Adrenal gland (tissue), 12 donors: ENCODE results near the gene TIMM17B. TPM values are rescaled to one million over a fixed set of nuclear protein-coding genes. Genes with fewer than 3 reads are reported as not detected.

Source experiments
- DNase-seq, 7 donors: peaks; one replicate each; pipeline ENCODE4 v3.0.0-alpha.2; 2019 to 2020
- H3K27ac ChIP-seq, 5 donors: fragments of 200-600 bp; sonication (generic) in 4 of 5; 1 replicate in 3 of 5; 2 replicates in 2 of 5; pipeline versions ENCODE4 v1.5.1 to v1.8.0; 2016 to 2020; ENCODE audit warnings: mild to moderate bottlenecking in 1 of 5
- H3K27me3 ChIP-seq: fragments of 200-600 bp; 2 replicates; pipeline ENCODE4 v1.8.0; 2021
- H3K36me3 ChIP-seq, 2 donors: fragments of 200-600 bp; replicated peaks in 1 of 2; 1 replicate in 1 of 2; 2 replicates in 1 of 2; pipeline versions ENCODE4 v1.5.1 to v1.8.0; 2018 to 2022
- H3K4me1 ChIP-seq, 2 donors: fragments of 200-600 bp; replicated peaks in 1 of 2; 1 replicate in 1 of 2; 2 replicates in 1 of 2; pipeline versions ENCODE4 v1.5.1 to v1.8.0; 2018 to 2021
- H3K4me3 ChIP-seq, 4 donors: fragments of 200-600 bp; sonication (generic) in 3 of 4; one replicate each; pipeline ENCODE4 v1.5.1; 2016 to 2018
- H3K9me3 ChIP-seq, 3 donors: fragments of 200-600 bp; sonication (generic) in 1 of 3; replicated peaks in 1 of 3; 1 replicate in 2 of 3; 2 replicates in 1 of 3; pipeline versions ENCODE4 v1.5.1 to v1.8.0; 2016 to 2021
- CTCF ChIP-seq, 6 experiments: fragments of 450-650 bp in 4 of 6; fragments of 200-600 bp in 2 of 6; sonication (generic) in 1 of 6; IDR thresholded peaks; 1 replicate in 5 of 6; 2 replicates in 1 of 6; pipeline versions ENCODE4 v1.5.1 to v1.8.0; 2016 to 2021; ENCODE audit warnings: antibody characterized with exemption in 6 of 6, mild to moderate bottlenecking in 2 of 6, moderate library complexity in 1 of 6
- POLR2A ChIP-seq, 2 donors: fragments of 450-650 bp; IDR thresholded peaks; one replicate each; pipeline ENCODE4 v1.6.1; 2017; ENCODE audit warnings: antibody characterized with exemption in 2 of 2, mild to moderate bottlenecking in 2 of 2, moderate library complexity in 1 of 2
- WGBS, 4 donors: extraction: QIAGEN DNeasy Blood & Tissue Kit in 2 of 4; methylation state at CpG; one replicate each; pipeline versions ENCODE4 v1.1.5 to v1.1.7; 2013 to 2017; 5-methylcytosine and 5-hydroxymethylcytosine counted together
- intact Hi-C, 2 donors: fragments of 100-400 bp; cut with DNase I; formaldehyde crosslinking; loops; one replicate each; pipeline versions ENCODE4 v1.14.1 to v1.15.0; 2022 to 2023
- polyA plus RNA-seq, 3 donors: library from polyadenylated mRNA; stranded (reverse); fragments of 200-250 nt in 2 of 3; fragments of 350-450 nt in 1 of 3; fragmentation: Illumina TruSeq in 1 of 3; extraction: RNeasy Lipid Tissue Mini Kit (QIAGEN cat#74804) in 1 of 3; gene quantifications; one replicate each; pipeline ENCODE4 v1.2.3, GENCODE V29; 2013 to 2014
- total RNA-seq, 9 donors: library from RNA; depleted of rRNA in 4 of 9; stranded (reverse); fragments of >200 nt in 4 of 9; fragments of 120-200 nt in 1 of 9; fragmentation: NEBNext Ultra II Directional in 1 of 9; extraction: Animal tissue kit (Norgen Biotek cat#: 25700) in 1 of 9; gene quantifications; one replicate each; pipeline versions ENCODE4 v1.1.0 to v1.2.4, GENCODE V29; 2013 to 2023
- donor health status: healthy with polysubstance abuse.
- donor health status: Bipolar disorder and iron deficiency.
- donor health status: DM: yes; HTN: yes; CAD: no.
- donor health status: DM: no; HTN: no; CAD: no.
- donor health status: DM: no; HTN: no; CAD: no.
- donor health status: DM: yes; HTN: yes; CAD: no.

Gene TIMM17B
- total and polyA plus RNA-seq, 12 donors, result 25.5 to 98.0 (median 60.8) TPM

DNA sequence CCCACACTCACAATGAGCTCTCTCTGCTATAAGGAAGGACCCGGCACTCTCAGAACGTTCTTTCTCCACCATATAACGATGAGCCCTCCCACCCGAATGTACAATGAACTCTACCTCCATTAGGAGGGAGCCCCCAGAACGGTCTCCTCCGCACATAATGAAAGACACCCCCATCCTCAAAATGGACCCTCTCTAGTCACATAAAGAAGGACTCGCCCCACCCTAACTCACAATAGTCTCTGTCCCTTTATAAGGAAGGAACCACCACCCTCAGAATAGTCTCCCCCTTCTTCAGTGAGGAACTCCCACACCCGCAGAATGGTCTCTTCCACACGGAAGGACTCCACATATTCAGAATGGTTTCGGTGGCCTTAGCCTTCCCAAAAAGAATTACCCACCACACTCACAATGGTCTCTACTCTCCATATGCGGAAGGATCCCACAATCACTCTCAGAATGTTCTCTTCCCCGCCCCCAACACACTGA is 13.4 kb upstream of the TIMM17B start:
- DNase-seq, result peak in 1 of 7 donors; percentile 21
- Histone ChIP-seq H3K4me1 (peaks cover 0 to 5% of the 10 kb centered on the region in 2 donors), H3K36me3 (no peaks in the 10 kb centered on the region), H3K4me3 (peak overlapping the region in 3 of 4 donors; percentile 21 to 82 (median 27)), H3K9me3 (no peaks in the 10 kb centered on the region), H3K27ac (peak overlapping the region in 2 of 5 donors; percentile 79 to 87), H3K27me3 (no peaks in the 10 kb centered on the region)
- no peak for TF ChIP-seq POLR2A (IDR thresholded peaks at IDR 0.05)
- no peak for TF ChIP-seq CTCF (IDR thresholded peaks at IDR 0.05)
- WGBS, 4 donors, result 0 to 33% (median 11%) methylated on average over 11 to 12 of the region's 12 CpGs
- intact Hi-C loops, result no loop called here

DNA sequence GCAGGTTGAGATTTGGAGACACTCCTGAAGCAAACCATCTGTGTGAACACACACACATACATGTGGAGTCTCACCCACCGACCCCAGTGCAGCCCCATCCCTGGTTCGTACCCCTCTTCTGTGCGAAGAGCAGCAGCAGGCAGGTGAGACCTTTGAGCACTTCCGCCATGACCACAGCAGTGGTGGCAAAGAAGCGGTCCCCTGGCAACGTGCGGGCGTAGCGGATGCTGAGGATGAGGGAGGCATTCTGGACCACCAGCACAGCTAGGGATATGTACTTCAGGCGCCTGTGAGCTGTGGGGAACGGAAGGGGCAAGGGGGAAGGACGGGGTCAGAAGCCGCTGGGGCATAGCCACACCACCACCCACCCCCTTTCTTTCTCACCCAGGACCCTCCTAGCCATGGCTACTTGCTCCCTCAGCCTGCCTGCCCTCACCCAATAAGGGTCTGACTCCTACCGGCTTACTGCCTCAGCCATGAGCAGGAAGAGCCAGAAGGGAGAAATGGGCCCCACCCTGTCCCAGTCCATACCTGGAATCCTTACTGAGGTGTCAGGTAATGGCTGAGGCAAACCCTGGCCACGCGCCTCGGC is 12.2 kb upstream of the TIMM17B start:
- intact Hi-C loops, result loop anchor here in 1 of 2 donors (10.0 kb wide), 1 partner anchor 115 kb away; no protein-coding TSS in a partner anchor
- no peaks in the 10 kb centered on the region for H3K27me3 ChIP-seq
- H3K36me3 ChIP-seq, result peaks cover 0 to 5% of the 10 kb centered on the region in 2 donors
- no peak overlapping the region for H3K27ac ChIP-seq
- no peak for DNase-seq
- H3K4me3 ChIP-seq, result no peak overlapping the region
- TF ChIP-seq CTCF (IDR thresholded peaks at IDR 0.05), result no peak
- no peak for TF ChIP-seq POLR2A (IDR thresholded peaks at IDR 0.05)
- H3K4me1 ChIP-seq, result peaks cover 0 to 5% of the 10 kb centered on the region in 2 donors
- WGBS, 4 donors, result 87 to 90% (median 90%) methylated on average over 9 to 17 of the region's 17 CpGs
- no peaks in the 10 kb centered on the region for H3K9me3 ChIP-seq

- intact Hi-C loops, result loop anchor here in 1 of 2 donors (10.0 kb wide), 1 partner anchor 114 kb away; no protein-coding TSS in a partner anchor
- TF ChIP-seq POLR2A (IDR thresholded peaks at IDR 0.05), result no peak
- TF ChIP-seq CTCF (IDR thresholded peaks at IDR 0.05), result no peak
- no peak for DNase-seq
- H3K4me3 ChIP-seq, result no peak overlapping the region
- H3K4me1 ChIP-seq, result peaks cover 0 to 5% of the 10 kb centered on the region in 2 donors
- peaks cover 0 to 5% of the 10 kb centered on the region in 2 donors for H3K36me3 ChIP-seq
- 38 to 100% (median 68%) methylated on average over 1 of the region's 1 CpG for WGBS, 4 donors
- no peak overlapping the region for H3K27ac ChIP-seq
- no peaks in the 10 kb centered on the region for H3K9me3 ChIP-seq
- H3K27me3 ChIP-seq, result no peaks in the 10 kb centered on the region
Measured at GRCh38 chrX:48908600-48908999, 11.0 kb upstream of the TIMM17B start.

- WGBS, 4 donors, result 83 to 98% (median 94%) methylated on average over 10 to 20 of the region's 20 CpGs
- no peak overlapping the region for H3K27ac ChIP-seq
- no peaks in the 10 kb centered on the region for H3K9me3 ChIP-seq
- no peaks in the 10 kb centered on the region for H3K27me3 ChIP-seq
- no peak for DNase-seq
- TF ChIP-seq POLR2A (IDR thresholded peaks at IDR 0.05), result no peak
- TF ChIP-seq CTCF (IDR thresholded peaks at IDR 0.05), result no peak
- no peaks in the 10 kb centered on the region for H3K4me1 ChIP-seq
- H3K36me3 ChIP-seq, result peaks cover 0 to 24% of the 10 kb centered on the region in 2 donors
- intact Hi-C loops, result loop anchor here in 1 of 2 donors (10.0 kb wide), 1 partner anchor 110 kb away; no protein-coding TSS in a partner anchor
- H3K4me3 ChIP-seq, result no peak overlapping the region
Measured at GRCh38 chrX:48905090-48905790, 7.7 kb upstream of the TIMM17B start.
